ENCODE results near the gene SMO.
"Not testable (repeated sequence)": the region's sequence is repeated elsewhere in the genome, so short reads cannot be mapped to it uniquely, and the experiment has no call there.

The SMO gene

DNA sequence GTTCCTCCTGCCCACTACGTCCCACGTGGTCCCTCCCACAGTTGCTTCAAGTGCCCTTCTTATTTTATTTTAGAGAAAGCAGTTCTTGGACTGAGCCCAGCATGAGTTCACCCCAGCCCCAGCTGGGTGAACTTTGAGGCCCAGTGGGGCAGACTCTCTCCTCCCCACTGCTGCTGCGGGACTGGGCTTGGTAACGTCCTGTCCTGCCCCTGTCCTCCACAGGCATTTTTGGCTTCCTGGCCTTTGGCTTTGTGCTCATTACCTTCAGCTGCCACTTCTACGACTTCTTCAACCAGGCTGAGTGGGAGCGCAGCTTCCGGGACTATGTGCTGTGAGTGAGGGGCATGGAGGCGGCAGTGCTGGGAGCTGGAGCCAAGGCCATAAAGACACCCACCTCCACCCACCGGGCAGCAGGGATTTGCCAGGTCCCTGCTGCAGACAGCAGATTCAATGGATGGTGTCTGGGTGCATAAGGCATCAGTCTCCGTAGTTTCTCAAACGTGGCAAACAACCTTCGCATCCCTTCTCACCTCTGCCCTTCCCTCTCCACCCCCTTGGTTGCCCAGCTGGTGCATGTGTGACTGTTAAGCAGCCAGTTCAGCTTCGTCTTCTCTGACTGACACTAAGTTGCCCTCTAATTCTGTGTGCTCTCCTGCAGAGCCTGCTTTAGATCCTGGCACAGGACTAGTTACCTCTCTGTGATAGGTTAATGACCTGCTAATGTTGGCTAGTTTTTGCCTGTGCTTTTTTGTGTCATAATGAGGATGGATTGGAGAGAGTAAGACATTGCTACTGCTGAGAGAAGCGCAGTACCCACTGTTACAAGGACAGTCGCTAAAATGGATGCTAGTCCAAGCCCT lies 20.9 kb downstream of the SMO start:
- no peak overlapping the region for H3K9ac ChIP-seq (ENCODE audit: low read depth, low read length)
- no peaks in the 10 kb centered on the region for H3K9me3 ChIP-seq (ENCODE audit: control insufficient read depth, insufficient read depth, low read length)
- H3K4me1 ChIP-seq (ENCODE audit: insufficient read depth, low read length) = no peaks in the 10 kb centered on the region
- H3K36me3 ChIP-seq (ENCODE audit: insufficient read depth, low read length) = peaks cover 4% of the 10 kb centered on the region; the same call in 1 of the 2 replicates

DNA sequence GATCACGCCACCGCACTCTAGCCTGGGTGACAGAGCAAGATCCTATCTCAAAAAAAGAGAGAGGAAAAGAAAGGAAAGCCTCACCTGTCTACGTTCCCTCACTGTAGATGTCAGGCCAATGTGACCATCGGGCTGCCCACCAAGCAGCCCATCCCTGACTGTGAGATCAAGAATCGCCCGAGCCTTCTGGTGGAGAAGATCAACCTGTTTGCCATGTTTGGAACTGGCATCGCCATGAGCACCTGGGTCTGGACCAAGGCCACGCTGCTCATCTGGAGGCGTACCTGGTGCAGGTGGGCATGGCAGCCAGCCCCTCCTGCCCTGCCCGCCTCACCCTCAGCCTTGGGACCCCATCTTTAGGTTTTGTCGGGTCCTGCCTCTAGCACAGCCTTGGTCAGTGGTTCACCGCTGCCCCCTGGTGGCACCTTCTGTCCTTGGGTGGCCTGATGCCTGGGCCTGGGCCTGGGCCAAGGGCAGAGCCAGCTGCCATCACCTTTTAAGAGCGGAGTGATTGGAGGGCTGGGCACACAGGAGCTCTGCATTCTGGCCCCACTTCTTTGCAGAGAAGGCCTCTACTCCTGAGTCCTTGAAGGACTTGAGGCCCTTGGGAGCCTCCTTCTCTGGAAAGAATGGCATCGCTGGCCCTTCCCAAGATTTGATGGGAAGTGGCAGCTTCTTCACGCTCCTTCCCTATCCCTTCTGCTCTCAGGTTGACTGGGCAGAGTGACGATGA lies 22.0 kb downstream of the SMO start:
- H3K36me3 ChIP-seq (ENCODE audit: insufficient read depth, low read length) = peaks cover 4% of the 10 kb centered on the region; the same call in 1 of the 2 replicates
- no peaks in the 10 kb centered on the region for H3K9me3 ChIP-seq (ENCODE audit: control insufficient read depth, insufficient read depth, low read length)
- no peak overlapping the region for H3K9ac ChIP-seq (ENCODE audit: low read depth, low read length)
- H3K4me1 ChIP-seq (ENCODE audit: insufficient read depth, low read length) = no peaks in the 10 kb centered on the region

- Histone ChIP-seq H3K4me1 (ENCODE audit: insufficient read depth, low read length) (no peaks in the 10 kb centered on the region), H3K36me3 (ENCODE audit: insufficient read depth, low read length) (peaks cover 4% of the 10 kb centered on the region; the same call in 1 of the 2 replicates), H3K9ac (ENCODE audit: low read depth, low read length) (no peak overlapping the region), H3K9me3 (ENCODE audit: control insufficient read depth, insufficient read depth, low read length) (no peaks in the 10 kb centered on the region)
Observed at GRCh38 chr7:129210989-129211312, 22.5 kb downstream of the SMO start.

GRCh38 chr7:129212126-129212525 lies 23.7 kb downstream of the SMO start:
- H3K36me3 ChIP-seq (ENCODE audit: insufficient read depth, low read length) = peaks cover 4% of the 10 kb centered on the region; the same call in 1 of the 2 replicates
- H3K9me3 ChIP-seq (ENCODE audit: control insufficient read depth, insufficient read depth, low read length) = no peaks in the 10 kb centered on the region
- H3K9ac ChIP-seq (ENCODE audit: low read depth, low read length) = no peak overlapping the region
- H3K4me1 ChIP-seq (ENCODE audit: insufficient read depth, low read length) = no peaks in the 10 kb centered on the region

DNA sequence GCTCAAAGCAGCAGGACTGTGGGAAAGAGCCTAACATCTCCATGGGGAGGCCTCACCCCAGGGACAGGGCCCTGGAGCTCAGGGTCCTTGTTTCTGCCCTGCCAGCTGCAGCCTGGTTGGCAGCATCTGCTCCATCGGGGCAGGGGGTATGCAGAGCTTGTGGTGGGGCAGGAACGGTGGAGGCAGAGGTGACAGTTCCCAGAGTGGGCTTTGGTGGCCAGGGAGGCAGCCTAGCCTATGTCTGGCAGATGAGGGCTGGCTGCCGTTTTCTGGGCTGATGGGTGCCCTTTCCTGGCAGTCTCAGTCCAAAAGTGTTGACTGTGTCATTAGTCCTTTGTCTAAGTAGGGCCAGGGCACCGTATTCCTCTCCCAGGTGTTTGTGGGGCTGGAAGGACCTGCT lies 24.2 kb downstream of the SMO start:
- Histone ChIP-seq H3K9ac (ENCODE audit: low read depth, low read length) (no peak overlapping the region), H3K36me3 (ENCODE audit: insufficient read depth, low read length) (peaks cover 4% of the 10 kb centered on the region; the same call in 1 of the 2 replicates), H3K4me1 (ENCODE audit: insufficient read depth, low read length) (no peaks in the 10 kb centered on the region), H3K9me3 (ENCODE audit: control insufficient read depth, insufficient read depth, low read length) (no peaks in the 10 kb centered on the region)

- no peaks in the 10 kb centered on the region for H3K9me3 ChIP-seq (ENCODE audit: control insufficient read depth, insufficient read depth, low read length)
- no peak overlapping the region for H3K9ac ChIP-seq (ENCODE audit: low read depth, low read length)
- H3K4me1 ChIP-seq (ENCODE audit: insufficient read depth, low read length) = no peaks in the 10 kb centered on the region
- peaks cover 4% of the 10 kb centered on the region; the same call in 1 of the 2 replicates for H3K36me3 ChIP-seq (ENCODE audit: insufficient read depth, low read length)
Observed at GRCh38 chr7:129213828-129214227, 25.4 kb downstream of the SMO start.

DNA sequence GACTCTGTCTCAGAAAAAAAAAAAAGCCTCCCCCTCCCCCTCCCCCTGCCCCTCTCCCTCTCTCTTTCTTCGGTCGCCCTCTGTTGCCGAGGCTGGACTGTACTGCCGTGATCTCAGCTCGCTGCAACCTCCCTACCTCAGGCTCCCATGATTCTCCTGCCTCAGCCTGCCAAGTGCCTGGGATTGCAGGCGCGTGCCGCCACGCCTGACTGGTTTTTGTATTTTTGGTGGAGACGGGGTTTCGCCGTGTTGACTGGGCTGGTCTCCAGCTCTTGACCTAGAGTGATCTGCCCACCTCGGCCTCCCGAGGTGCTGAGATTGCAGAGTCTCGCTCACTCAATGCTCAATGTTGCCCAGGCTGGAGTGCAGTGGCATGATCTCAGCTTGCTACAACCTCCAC lies 27.3 kb downstream of the SMO start:
- H3K4me1 ChIP-seq (ENCODE audit: insufficient read depth, low read length); H3K36me3 ChIP-seq (ENCODE audit: insufficient read depth, low read length); H3K9me3 ChIP-seq (ENCODE audit: control insufficient read depth, insufficient read depth, low read length); H3K9ac ChIP-seq (ENCODE audit: low read depth, low read length): not testable (repeated sequence)

DNA sequence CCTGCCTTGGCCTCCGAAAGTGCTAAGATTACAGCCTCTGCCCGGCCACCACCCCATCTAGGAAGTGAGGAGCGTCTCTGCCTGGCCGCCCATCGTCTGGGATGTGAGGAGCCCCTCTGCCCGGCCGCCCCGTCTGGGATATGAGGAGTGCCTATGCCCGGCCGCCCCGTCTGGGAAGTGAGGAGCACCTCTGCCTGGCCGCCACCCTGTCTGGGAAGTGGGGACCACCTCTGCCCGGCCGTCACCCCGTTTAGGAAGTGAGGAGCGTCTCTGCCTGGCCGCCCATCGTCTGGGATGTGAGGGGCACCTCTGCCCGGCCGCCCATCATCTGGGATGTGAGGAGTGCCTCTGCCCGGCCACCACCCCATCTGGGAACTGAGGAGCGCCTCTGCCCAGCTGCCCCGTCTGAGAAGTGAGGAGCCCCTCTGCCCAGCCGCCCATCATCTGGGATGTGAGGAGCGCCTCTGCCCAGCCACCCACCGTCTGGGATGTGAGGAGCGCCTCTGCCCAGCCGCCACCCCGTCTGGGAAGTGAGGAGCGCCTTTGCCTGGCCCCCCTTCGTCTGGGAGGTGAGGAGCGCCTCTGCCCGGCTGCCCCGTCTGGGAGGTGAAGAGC lies 27.8 kb downstream of the SMO start:
- H3K9ac ChIP-seq (ENCODE audit: low read depth, low read length); H3K36me3 ChIP-seq (ENCODE audit: insufficient read depth, low read length); H3K9me3 ChIP-seq (ENCODE audit: control insufficient read depth, insufficient read depth, low read length); H3K4me1 ChIP-seq (ENCODE audit: insufficient read depth, low read length): not testable (repeated sequence)

DNA sequence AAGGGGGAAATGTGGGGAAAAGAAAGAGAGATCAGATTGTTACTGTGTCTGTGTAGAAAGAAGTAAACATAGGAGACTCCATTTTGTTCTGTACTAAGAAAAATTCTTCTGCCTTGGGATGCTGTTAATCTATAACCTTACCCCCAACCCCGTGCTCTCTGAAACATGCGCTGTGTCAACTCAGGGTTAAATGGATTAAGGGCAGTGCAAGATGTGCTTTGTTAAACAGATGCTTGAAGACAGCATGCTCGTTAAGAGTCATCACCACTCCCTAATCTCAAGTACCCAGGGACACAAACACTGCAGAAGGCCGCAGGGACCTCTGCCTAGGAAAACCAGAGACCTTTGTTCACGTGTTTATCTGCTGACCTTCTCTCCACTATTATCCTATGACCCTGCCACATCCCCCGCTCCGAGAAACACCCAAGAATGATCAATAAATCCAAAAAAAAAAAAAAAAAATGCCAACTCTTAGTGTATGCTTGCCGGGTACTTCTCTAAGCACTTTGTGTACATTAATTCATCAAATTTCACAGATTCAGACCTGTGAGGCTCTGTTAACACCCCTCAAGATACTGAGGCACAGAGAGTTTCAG lies 28.5 kb downstream of the SMO start:
- not testable (repeated sequence) for H3K9me3 ChIP-seq (ENCODE audit: control insufficient read depth, insufficient read depth, low read length); H3K9ac ChIP-seq (ENCODE audit: low read depth, low read length); H3K4me1 ChIP-seq (ENCODE audit: insufficient read depth, low read length); H3K36me3 ChIP-seq (ENCODE audit: insufficient read depth, low read length)

DNA sequence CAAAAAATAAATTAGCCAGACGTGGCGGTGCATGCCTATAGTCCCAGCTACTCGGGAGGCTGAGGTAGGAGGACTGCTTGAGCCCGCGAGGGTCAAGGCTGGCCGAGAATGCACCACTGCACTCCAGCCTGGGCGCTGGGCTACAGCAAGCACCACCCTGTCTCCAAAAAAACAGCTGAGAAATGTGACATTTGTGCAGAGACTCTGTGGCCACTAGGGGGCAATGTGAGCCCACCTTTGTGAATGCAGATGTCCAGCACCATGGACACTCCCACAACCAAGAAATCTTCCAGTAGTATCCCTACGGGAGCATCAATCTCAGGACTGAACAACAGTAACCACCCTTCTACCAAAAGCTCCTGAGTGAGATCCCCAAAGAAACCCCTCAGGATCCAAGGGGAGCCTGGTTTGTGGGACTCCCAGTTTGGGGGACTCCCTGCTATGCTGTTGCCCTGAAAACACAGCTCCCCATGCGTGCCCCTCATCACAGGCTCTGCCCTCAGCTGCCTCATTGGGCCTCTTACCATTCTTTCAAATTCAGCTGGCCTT lies 30.2 kb downstream of the SMO start:
- no peak overlapping the region for H3K9ac ChIP-seq (ENCODE audit: low read depth, low read length)
- H3K4me1 ChIP-seq (ENCODE audit: insufficient read depth, low read length) = no peaks in the 10 kb centered on the region
- H3K36me3 ChIP-seq (ENCODE audit: insufficient read depth, low read length) = no peaks in the 10 kb centered on the region
- no peaks in the 10 kb centered on the region for H3K9me3 ChIP-seq (ENCODE audit: control insufficient read depth, insufficient read depth, low read length)

DNA sequence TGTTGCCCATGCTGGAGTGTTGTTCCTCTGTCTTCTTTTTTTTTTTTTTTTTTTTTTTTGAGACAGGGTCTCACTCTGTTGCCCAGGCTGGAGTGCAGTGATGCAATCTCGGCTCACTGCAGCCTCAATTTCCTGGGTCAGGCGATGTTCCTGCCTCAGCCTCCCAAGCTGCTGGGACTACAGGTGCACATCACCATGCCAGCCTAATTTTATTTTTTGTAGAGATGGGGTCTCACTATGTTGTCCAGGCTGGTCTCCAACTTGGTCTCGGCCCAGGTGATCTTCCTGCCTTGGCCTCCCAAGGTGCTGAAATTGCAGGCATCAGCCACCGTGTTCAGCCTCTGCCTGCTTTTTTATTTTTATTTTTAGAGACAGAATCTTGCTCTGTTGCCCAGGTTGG lies 30.7 kb downstream of the SMO start:
- H3K9me3 ChIP-seq (ENCODE audit: control insufficient read depth, insufficient read depth, low read length); H3K9ac ChIP-seq (ENCODE audit: low read depth, low read length); H3K4me1 ChIP-seq (ENCODE audit: insufficient read depth, low read length); H3K36me3 ChIP-seq (ENCODE audit: insufficient read depth, low read length): not testable (repeated sequence)

GRCh38 chr7:129222064-129222463 lies 33.6 kb downstream of the SMO start:
- Histone ChIP-seq H3K36me3 (ENCODE audit: insufficient read depth, low read length) (no peaks in the 10 kb centered on the region), H3K9me3 (ENCODE audit: control insufficient read depth, insufficient read depth, low read length) (no peaks in the 10 kb centered on the region), H3K4me1 (ENCODE audit: insufficient read depth, low read length) (peaks cover 7% of the 10 kb centered on the region), H3K9ac (ENCODE audit: low read depth, low read length) (no peak overlapping the region)

- Histone ChIP-seq H3K4me1 (ENCODE audit: insufficient read depth, low read length) (peaks cover 11% of the 10 kb centered on the region), H3K9ac (ENCODE audit: low read depth, low read length) (peak within 1 kb of the TSS; percentile 81), H3K9me3 (ENCODE audit: control insufficient read depth, insufficient read depth, low read length) (no peaks in the 10 kb centered on the region), H3K36me3 (ENCODE audit: insufficient read depth, low read length) (no peaks in the 10 kb centered on the region)
Observed at GRCh38 chr7:129224251-129225205, 36.1 kb downstream of the SMO start, which contains the start of gene AHCYL2. TSS of gene AHCYL2 (plus strand) at chr7:129225030.

Data from ES-I3 (cell line).